ENCODE results near the gene PRMT9.

The PRMT9 gene

DNA sequence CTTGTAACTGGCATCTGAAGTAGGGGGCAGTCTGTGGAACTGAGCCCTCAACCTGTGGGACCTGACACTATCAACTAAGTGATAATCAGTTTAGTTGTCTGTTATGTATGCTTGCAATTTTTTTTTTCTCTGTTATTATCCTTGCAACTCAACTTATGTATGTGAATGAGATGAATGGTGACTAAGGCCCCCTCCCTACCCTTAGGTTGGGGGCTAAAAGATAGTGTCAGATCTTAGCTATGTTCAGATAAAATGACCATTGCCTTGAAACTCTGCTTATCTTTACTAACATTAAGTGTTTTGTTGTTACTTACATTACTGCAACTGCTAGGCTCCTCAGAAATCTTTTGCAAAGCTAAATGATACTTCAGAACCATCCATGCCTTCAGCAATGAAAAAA, 35.3 kb downstream of the PRMT9 start:
- TF ChIP-seq CEBPB (IDR thresholded peaks at IDR 0.05) (no peak), TCF12 (IDR thresholded peaks at IDR 0.05; ENCODE audit: low read depth) (no peak), YY1 (IDR thresholded peaks at IDR 0.05; ENCODE audit: low read depth) (no peak), REST (IDR thresholded peaks at IDR 0.05; ENCODE audit: low read depth) (no peak), TAF1 (IDR thresholded peaks at IDR 0.05; ENCODE audit: low read depth) (no peak), FOXM1 (IDR thresholded peaks at IDR 0.05; ENCODE audit: borderline replicate concordance, low read depth) (no peak), NFIC (IDR thresholded peaks at IDR 0.05) (no peak), RAD21 (IDR thresholded peaks at IDR 0.05; ENCODE audit: low read depth) (no peak), EP300 (IDR thresholded peaks at IDR 0.05; ENCODE audit: borderline replicate concordance) (no peak), TEAD4 (IDR thresholded peaks at IDR 0.05) (no peak), ZBTB7A (IDR thresholded peaks at IDR 0.05; ENCODE audit: low read depth) (no peak)
- TF ChIP-seq, protein P1, sequence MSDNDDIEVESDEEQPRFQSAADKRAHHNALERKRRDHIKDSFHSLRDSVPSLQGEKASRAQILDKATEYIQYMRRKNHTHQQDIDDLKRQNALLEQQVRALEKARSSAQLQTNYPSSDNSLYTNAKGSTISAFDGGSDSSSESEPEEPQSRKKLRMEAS (IDR thresholded peaks at IDR 0.05), result no peak

- no peak for TF ChIP-seq FOXM1 (IDR thresholded peaks at IDR 0.05; ENCODE audit: borderline replicate concordance, low read depth)
- no peak for TF ChIP-seq EGR1 (IDR thresholded peaks at IDR 0.05)
- no peak for TF ChIP-seq EP300 (IDR thresholded peaks at IDR 0.05; ENCODE audit: borderline replicate concordance)
- TF ChIP-seq ZBTB7A (IDR thresholded peaks at IDR 0.05; ENCODE audit: low read depth), result no peak
- no peak for TF ChIP-seq REST (IDR thresholded peaks at IDR 0.05; ENCODE audit: low read depth)
- TF ChIP-seq TCF12 (IDR thresholded peaks at IDR 0.05; ENCODE audit: low read depth), result no peak
- no peak for TF ChIP-seq TAF1 (IDR thresholded peaks at IDR 0.05; ENCODE audit: low read depth)
- TF ChIP-seq, protein P1 (IDR thresholded peaks at IDR 0.05), result no peak
- TF ChIP-seq RAD21 (IDR thresholded peaks at IDR 0.05; ENCODE audit: low read depth), result no peak
- no peak for TF ChIP-seq CREB1 (IDR thresholded peaks at IDR 0.05; ENCODE audit: low read depth)
- TF ChIP-seq NFIC (IDR thresholded peaks at IDR 0.05), result no peak
- TF ChIP-seq TEAD4 (IDR thresholded peaks at IDR 0.05), result no peak
- TF ChIP-seq YY1 (IDR thresholded peaks at IDR 0.05; ENCODE audit: low read depth), result no peak
- TF ChIP-seq CEBPB (IDR thresholded peaks at IDR 0.05), result no peak
- TF ChIP-seq, protein P2, sequence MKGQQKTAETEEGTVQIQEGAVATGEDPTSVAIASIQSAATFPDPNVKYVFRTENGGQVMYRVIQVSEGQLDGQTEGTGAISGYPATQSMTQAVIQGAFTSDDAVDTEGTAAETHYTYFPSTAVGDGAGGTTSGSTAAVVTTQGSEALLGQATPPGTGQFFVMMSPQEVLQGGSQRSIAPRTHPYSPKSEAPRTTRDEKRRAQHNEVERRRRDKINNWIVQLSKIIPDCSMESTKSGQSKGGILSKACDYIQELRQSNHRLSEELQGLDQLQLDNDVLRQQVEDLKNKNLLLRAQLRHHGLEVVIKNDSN (IDR thresholded peaks at IDR 0.05), result no peak
These were observed 38.9 kb downstream of the PRMT9 start for GRCh38 chr4:147645099-147645498.

DNA sequence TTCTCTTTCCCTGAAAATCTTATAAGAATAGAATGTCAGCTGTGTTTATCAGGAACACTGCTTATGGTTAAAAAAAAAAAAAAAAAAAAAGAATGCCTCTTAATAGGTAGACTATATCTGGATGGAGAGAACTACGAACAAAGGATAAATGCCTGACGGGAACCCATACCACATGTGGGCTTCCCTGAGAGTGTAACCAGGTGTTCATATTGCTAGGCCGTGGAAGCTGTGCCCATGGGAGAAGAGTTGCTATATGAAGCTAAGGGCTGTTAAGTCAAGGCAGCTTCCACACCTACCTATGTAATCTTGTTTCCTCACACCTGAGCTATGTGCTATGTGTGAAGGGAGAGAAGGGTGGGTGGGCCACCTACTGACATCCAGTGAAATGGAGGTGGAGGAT, 39.5 kb downstream of the PRMT9 start:
- TF ChIP-seq, protein P2 (IDR thresholded peaks at IDR 0.05), result no peak
- TF ChIP-seq TEAD4 (IDR thresholded peaks at IDR 0.05), result no peak
- TF ChIP-seq TAF1 (IDR thresholded peaks at IDR 0.05; ENCODE audit: low read depth), result no peak
- no peak for TF ChIP-seq FOXM1 (IDR thresholded peaks at IDR 0.05; ENCODE audit: borderline replicate concordance, low read depth)
- no peak for TF ChIP-seq REST (IDR thresholded peaks at IDR 0.05; ENCODE audit: low read depth)
- TF ChIP-seq, protein P1 (IDR thresholded peaks at IDR 0.05), result no peak
- TF ChIP-seq YY1 (IDR thresholded peaks at IDR 0.05; ENCODE audit: low read depth), result no peak
- no peak for TF ChIP-seq NFIC (IDR thresholded peaks at IDR 0.05)
- no peak for TF ChIP-seq RAD21 (IDR thresholded peaks at IDR 0.05; ENCODE audit: low read depth)
- TF ChIP-seq CREB1 (IDR thresholded peaks at IDR 0.05; ENCODE audit: low read depth), result no peak
- no peak for TF ChIP-seq TCF12 (IDR thresholded peaks at IDR 0.05; ENCODE audit: low read depth)
- no peak for TF ChIP-seq ZBTB7A (IDR thresholded peaks at IDR 0.05; ENCODE audit: low read depth)
- no peak for TF ChIP-seq EP300 (IDR thresholded peaks at IDR 0.05; ENCODE audit: borderline replicate concordance)
- TF ChIP-seq CEBPB (IDR thresholded peaks at IDR 0.05), result no peak
- no peak for TF ChIP-seq EGR1 (IDR thresholded peaks at IDR 0.05)

DNA sequence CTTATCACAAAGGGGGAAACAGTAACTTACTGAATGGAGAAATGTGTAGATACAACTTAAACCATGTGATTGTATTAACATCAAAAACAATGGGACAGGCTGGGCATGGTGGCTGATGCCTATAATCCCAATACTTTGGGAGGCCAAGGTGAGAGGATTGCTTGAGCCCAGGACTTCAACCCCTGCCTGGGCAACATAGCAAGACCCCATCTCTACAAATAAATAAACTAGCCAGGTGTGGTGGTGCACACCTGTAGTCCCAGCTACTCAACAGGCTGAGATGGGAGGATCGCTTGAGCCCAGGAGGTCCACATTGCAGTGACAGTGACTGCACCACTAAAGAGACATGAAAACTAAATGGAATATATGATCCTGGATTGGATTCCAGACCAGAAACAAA, 40.3 kb downstream of the PRMT9 start:
- TF ChIP-seq EP300 (IDR thresholded peaks at IDR 0.05; ENCODE audit: borderline replicate concordance) (no peak), TAF1 (IDR thresholded peaks at IDR 0.05; ENCODE audit: low read depth) (no peak), RAD21 (IDR thresholded peaks at IDR 0.05; ENCODE audit: low read depth) (no peak), TCF12 (IDR thresholded peaks at IDR 0.05; ENCODE audit: low read depth) (no peak), EGR1 (IDR thresholded peaks at IDR 0.05) (no peak), CEBPB (IDR thresholded peaks at IDR 0.05) (no peak)
- TF ChIP-seq, protein P1 (IDR thresholded peaks at IDR 0.05), result no peak
- TF ChIP-seq, protein P2 (IDR thresholded peaks at IDR 0.05), result no peak

All from Ishikawa (cell line).